GM12864 (cell line): Measurements from ENCODE around the gene IL17RB.

ENCODE experiments used
- DNase-seq: peaks from one replicate; pipeline ENCODE4 v3.0.0-alpha.2; 2011; ENCODE audit warnings: low read depth
- H3K4me3 ChIP-seq: 2 replicates; pipeline ENCODE4 v1.5.1; 2011; ENCODE audit warnings: mild to moderate bottlenecking, low read depth, low read length, control low read depth
- TF ChIP-seq, protein P1 (sequence below): IDR thresholded peaks from 2 replicates; pipeline ENCODE4 v1.5.1; 2011; ENCODE audit warnings: low read depth, mild to moderate bottlenecking, moderate library complexity, low read length, control low read depth, inconsistent platforms; ENCODE audit errors: missing control alignments

Gene IL17RB

GRCh38 chr3:53833053-53833645 lies 13.2 kb upstream of the IL17RB start:
- TF ChIP-seq, protein P1, sequence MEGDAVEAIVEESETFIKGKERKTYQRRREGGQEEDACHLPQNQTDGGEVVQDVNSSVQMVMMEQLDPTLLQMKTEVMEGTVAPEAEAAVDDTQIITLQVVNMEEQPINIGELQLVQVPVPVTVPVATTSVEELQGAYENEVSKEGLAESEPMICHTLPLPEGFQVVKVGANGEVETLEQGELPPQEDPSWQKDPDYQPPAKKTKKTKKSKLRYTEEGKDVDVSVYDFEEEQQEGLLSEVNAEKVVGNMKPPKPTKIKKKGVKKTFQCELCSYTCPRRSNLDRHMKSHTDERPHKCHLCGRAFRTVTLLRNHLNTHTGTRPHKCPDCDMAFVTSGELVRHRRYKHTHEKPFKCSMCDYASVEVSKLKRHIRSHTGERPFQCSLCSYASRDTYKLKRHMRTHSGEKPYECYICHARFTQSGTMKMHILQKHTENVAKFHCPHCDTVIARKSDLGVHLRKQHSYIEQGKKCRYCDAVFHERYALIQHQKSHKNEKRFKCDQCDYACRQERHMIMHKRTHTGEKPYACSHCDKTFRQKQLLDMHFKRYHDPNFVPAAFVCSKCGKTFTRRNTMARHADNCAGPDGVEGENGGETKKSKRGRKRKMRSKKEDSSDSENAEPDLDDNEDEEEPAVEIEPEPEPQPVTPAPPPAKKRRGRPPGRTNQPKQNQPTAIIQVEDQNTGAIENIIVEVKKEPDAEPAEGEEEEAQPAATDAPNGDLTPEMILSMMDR: no peak
- no peak for DNase-seq
- H3K4me3 ChIP-seq: no peak overlapping the region

- DNase-seq: no peak
- no peak overlapping the region for H3K4me3 ChIP-seq
- TF ChIP-seq, protein P1: no peak
These were observed 12.7 kb upstream of the IL17RB start for GRCh38 chr3:53833700-53834099.

DNA sequence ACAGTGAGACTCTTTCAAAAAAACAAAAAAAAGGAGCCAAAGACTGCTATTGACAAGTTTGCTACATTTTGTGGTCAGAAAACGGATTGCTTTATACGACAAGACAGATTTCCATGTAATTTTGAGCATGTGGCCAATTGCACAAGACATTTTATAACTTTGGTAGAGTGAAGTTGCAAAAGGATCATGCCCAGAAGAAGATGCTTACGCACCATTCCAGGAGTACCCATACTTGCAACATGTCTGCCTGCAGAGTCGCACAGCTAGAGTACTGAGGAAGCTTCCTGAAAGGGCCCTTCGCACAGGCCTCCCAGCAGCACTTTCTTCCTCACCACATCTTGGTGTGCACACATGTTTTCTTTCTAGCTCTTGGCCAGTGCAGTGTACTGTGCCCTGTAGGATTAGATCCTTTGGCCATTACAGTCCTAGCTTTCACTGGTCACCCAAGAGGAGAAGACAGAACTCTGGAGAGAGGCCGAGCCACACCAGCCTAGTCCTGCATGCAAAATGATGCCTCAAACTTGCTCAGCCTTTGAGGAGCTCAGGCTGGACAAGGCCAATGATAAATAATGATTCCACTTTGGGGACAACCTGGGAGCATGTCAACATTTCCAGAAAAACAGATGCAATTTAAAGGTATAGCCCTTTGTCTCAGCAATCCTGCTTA lies 11.8 kb upstream of the IL17RB start:
- no peak for DNase-seq
- H3K4me3 ChIP-seq: no peak overlapping the region
- TF ChIP-seq, protein P1: no peak

- H3K4me3 ChIP-seq: no peak overlapping the region
- DNase-seq: no peak
- TF ChIP-seq, protein P1: no peak
These were observed 11.1 kb upstream of the IL17RB start for GRCh38 chr3:53835257-53835656.

GRCh38 chr3:53836084-53836872 lies 10.1 kb upstream of the IL17RB start:
- TF ChIP-seq, protein P1: no peak
- no peak for DNase-seq

GRCh38 chr3:53837331-53837730 lies 9.0 kb upstream of the IL17RB start:
- TF ChIP-seq, protein P1: no peak
- no peak for DNase-seq

More at GRCh38 chr3:53836084-53836872, 10.1 kb upstream of the IL17RB start:
- no peak overlapping the region for H3K4me3 ChIP-seq

More at GRCh38 chr3:53837331-53837730, 9.0 kb upstream of the IL17RB start:
- H3K4me3 ChIP-seq: no peak overlapping the region
